ENCODE measurements around the gene SNAP25. TPM values are rescaled to one million over a fixed set of nuclear protein-coding genes. Genes with fewer than 3 reads are reported as not detected.

Gene SNAP25
- total and polyA plus RNA-seq, 2 donors (not counting 1 experiment from before 2014, with no cell fraction given): 0.27 TPM; not detected in 1

DNA sequence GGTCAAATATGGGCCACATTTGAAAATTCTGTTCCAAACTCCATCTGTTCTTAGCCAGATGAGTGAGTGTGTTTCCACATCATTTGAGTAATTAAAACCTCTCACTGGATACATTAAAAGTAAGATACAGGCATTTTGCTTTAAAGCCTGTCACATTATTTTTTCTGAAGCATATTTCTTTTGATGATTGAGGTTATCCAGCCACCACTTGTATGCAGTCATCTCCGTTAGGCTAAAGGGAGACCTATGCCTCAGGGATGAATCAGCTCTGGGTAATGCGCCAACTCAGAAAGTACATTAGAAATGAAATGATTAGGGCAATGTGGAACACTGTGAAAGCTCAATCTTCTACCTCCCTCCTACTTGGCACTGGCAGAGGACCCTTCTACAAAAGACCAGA is 90.7 kb downstream of the SNAP25 start:
- ATAC-seq (ENCODE audit: low read depth): no peak
- Histone ChIP-seq H3K79me2 (ENCODE audit: control insufficient read depth, insufficient read depth, low read length) (no peaks in the 10 kb centered on the region), H3K36me3 (replicated peaks in 1 of 2; ENCODE audit: control extremely low read depth in 1 of 2, control insufficient read depth in 1 of 2, extremely low read depth in 1 of 2, insufficient read depth in 2 of 2, low read length in 1 of 2) (no peaks in the 10 kb centered on the region), H3K9ac (ENCODE audit: low read length) (no peak overlapping the region), H3K9me3 (ENCODE audit: control extremely low read depth in 1 of 3, control insufficient read depth in 2 of 3, insufficient read depth in 1 of 3, low read length in 2 of 3) (no peaks in the 10 kb centered on the region), H3K4me2 (replicated peaks; ENCODE audit: low read depth, low read length, poor library complexity, severe bottlenecking) (no peak overlapping the region), H3K4me1 (ENCODE audit: control insufficient read depth in 2 of 2, insufficient read depth in 2 of 2, low read length in 2 of 2) (no peaks in the 10 kb centered on the region), H2AFZ (ENCODE audit: insufficient read depth, low read depth, low read length, poor library complexity, severe bottlenecking) (no peak overlapping the region), H3K4me3 (ENCODE audit: control extremely low read depth in 1 of 5, extremely low read depth in 1 of 5, insufficient read depth in 1 of 5, low read depth in 2 of 5, low read length in 4 of 5) (no peak overlapping the region), H3K27ac (ENCODE audit: low read length in 2 of 2) (no peak overlapping the region), H4K20me1 (ENCODE audit: control insufficient read depth, insufficient read depth, low read length, poor library complexity, severe bottlenecking) (no peaks in the 10 kb centered on the region), H3K27me3 (replicated peaks in 1 of 4; ENCODE audit: control extremely low read depth in 1 of 4, control insufficient read depth in 3 of 4, insufficient read depth in 4 of 4, low read length in 3 of 4) (peaks cover 0 to 5% (median 1%) of the 10 kb centered on the region in 4 experiments)
- WGBS (ENCODE audit: insufficient coverage): 100% methylated on average over 1 of the region's 2 CpGs
- ChIA-PET POLR2A (no interaction called here), CTCF (no interaction called here)
- Mint-ChIP-seq H3K27ac (no peak overlapping the region), H3K9me3 (ENCODE audit: insufficient read depth) (no peaks in the 10 kb centered on the region), H3K27me3 (peaks cover 18% of the 10 kb centered on the region), H3K4me1 (no peaks in the 10 kb centered on the region), H3K4me3 (no peak overlapping the region)
- no peak for DNase-seq
- intact Hi-C loops (cut with micrococcal nuclease): no loop called here
- TF ChIP-seq, protein P1, sequence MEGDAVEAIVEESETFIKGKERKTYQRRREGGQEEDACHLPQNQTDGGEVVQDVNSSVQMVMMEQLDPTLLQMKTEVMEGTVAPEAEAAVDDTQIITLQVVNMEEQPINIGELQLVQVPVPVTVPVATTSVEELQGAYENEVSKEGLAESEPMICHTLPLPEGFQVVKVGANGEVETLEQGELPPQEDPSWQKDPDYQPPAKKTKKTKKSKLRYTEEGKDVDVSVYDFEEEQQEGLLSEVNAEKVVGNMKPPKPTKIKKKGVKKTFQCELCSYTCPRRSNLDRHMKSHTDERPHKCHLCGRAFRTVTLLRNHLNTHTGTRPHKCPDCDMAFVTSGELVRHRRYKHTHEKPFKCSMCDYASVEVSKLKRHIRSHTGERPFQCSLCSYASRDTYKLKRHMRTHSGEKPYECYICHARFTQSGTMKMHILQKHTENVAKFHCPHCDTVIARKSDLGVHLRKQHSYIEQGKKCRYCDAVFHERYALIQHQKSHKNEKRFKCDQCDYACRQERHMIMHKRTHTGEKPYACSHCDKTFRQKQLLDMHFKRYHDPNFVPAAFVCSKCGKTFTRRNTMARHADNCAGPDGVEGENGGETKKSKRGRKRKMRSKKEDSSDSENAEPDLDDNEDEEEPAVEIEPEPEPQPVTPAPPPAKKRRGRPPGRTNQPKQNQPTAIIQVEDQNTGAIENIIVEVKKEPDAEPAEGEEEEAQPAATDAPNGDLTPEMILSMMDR (IDR thresholded peaks at IDR 0.05): no peak
- no peak for TF ChIP-seq EZH2 (IDR thresholded peaks at IDR 0.05; ENCODE audit: borderline replicate concordance, insufficient read depth, low read depth, low read length, poor library complexity, severe bottlenecking)

GRCh38 chr20:10312111-10312510 is 93.5 kb downstream of the SNAP25 start:
- no peak for DNase-seq
- no peaks in the 10 kb centered on the region for H4K20me1 ChIP-seq (ENCODE audit: control insufficient read depth, insufficient read depth, low read length, poor library complexity, severe bottlenecking)
- POLR2A ChIA-PET: no interaction called here
- peaks cover 0 to 3% (median 0%) of the 10 kb centered on the region in 3 donors for H3K9me3 ChIP-seq (ENCODE audit: control extremely low read depth in 1 of 3, control insufficient read depth in 2 of 3, insufficient read depth in 1 of 3, low read length in 2 of 3)
- H2AFZ ChIP-seq (ENCODE audit: insufficient read depth, low read depth, low read length, poor library complexity, severe bottlenecking): no peak overlapping the region
- H3K4me3 Mint-ChIP-seq: no peak overlapping the region
- ATAC-seq (ENCODE audit: low read depth): no peak
- no peak overlapping the region for H3K4me3 ChIP-seq (ENCODE audit: control extremely low read depth in 1 of 5, extremely low read depth in 1 of 5, insufficient read depth in 1 of 5, low read depth in 2 of 5, low read length in 4 of 5)
- no peaks in the 10 kb centered on the region for H3K36me3 ChIP-seq (replicated peaks in 1 of 2; ENCODE audit: control extremely low read depth in 1 of 2, control insufficient read depth in 1 of 2, extremely low read depth in 1 of 2, insufficient read depth in 2 of 2, low read length in 1 of 2)
- no peak overlapping the region for H3K9ac ChIP-seq (ENCODE audit: low read length)
- H3K9me3 Mint-ChIP-seq (ENCODE audit: insufficient read depth): peaks cover 2% of the 10 kb centered on the region
- TF ChIP-seq EZH2 (IDR thresholded peaks at IDR 0.05; ENCODE audit: borderline replicate concordance, insufficient read depth, low read depth, low read length, poor library complexity, severe bottlenecking): no peak
- TF ChIP-seq, protein P1 (IDR thresholded peaks at IDR 0.05): no peak
- peaks cover 14% of the 10 kb centered on the region for H3K27me3 Mint-ChIP-seq
- no peaks in the 10 kb centered on the region for H3K79me2 ChIP-seq (ENCODE audit: control insufficient read depth, insufficient read depth, low read length)
- no peak overlapping the region for H3K27ac ChIP-seq (ENCODE audit: low read length in 2 of 2)
- CTCF ChIA-PET: no interaction called here
- no peak overlapping the region for H3K4me2 ChIP-seq (replicated peaks; ENCODE audit: low read depth, low read length, poor library complexity, severe bottlenecking)
- no CpG with 5 or more reads among the region's 1 CpG for WGBS (ENCODE audit: insufficient coverage)
- H3K4me1 ChIP-seq (ENCODE audit: control insufficient read depth in 2 of 2, insufficient read depth in 2 of 2, low read length in 2 of 2): no peaks in the 10 kb centered on the region
- no peaks in the 10 kb centered on the region for H3K4me1 Mint-ChIP-seq
- H3K27ac Mint-ChIP-seq: no peak overlapping the region
- intact Hi-C loops (cut with micrococcal nuclease): no loop called here
- peaks cover 0 to 5% (median 1%) of the 10 kb centered on the region in 4 experiments for H3K27me3 ChIP-seq (replicated peaks in 1 of 4; ENCODE audit: control extremely low read depth in 1 of 4, control insufficient read depth in 3 of 4, insufficient read depth in 4 of 4, low read length in 3 of 4)

Measured in B cell (primary cell).